OCI-LY3 (cell line): ENCODE results near the gene MAD1L1.

ENCODE experiments used
- CTCF ChIP-seq: fragments of 200-600, 300-600 bp; sonication (generic); IDR thresholded peaks from 2 replicates; pipeline ENCODE4 v1.5.1; 2014; ENCODE audit warnings: antibody characterized with exemption, low read length, low read depth
- EZH2phosphoT487 ChIP-seq: fragments of 200-600 bp; shearing (Covaris generic); IDR thresholded peaks from 2 replicates; pipeline ENCODE4 v1.6.1; 2018; ENCODE audit warnings: antibody characterized with exemption, mixed run types, low read depth

- TF ChIP-seq CTCF (no peak), EZH2phosphoT487 (no peak)
Measured at GRCh38 chr7:2104716-2105115, 128.0 kb downstream of the MAD1L1 start.
